ACC112 (cell line): Measurements from ENCODE around the gene TNS2.
"Not testable (repeated sequence)": the region's sequence is repeated elsewhere in the genome, so short reads cannot be mapped to it uniquely, and the experiment has no call there.

Experiments
- H2AFZ ChIP-seq: fragments of 200-600 bp; sonication (generic); one replicate; pipeline ENCODE4 v1.6.0; 2017; ENCODE audit warnings: antibody characterized with exemption, low read length; ENCODE audit not compliant: unreplicated experiment
- H3K27ac ChIP-seq: fragments of 200-600 bp; sonication (generic); 2 replicates; pipeline ENCODE4 v1.5.1; 2014; ENCODE audit warnings: low read depth, mild to moderate bottlenecking, antibody characterized with exemption, low read length, moderate library complexity
- H3K27me3 ChIP-seq: fragments of 200-600 bp; sonication (generic); 2 replicates; pipeline ENCODE4 v1.6.1; 2014; ENCODE audit warnings: mild to moderate bottlenecking, antibody characterized with exemption, low read length, moderate library complexity, mixed read lengths; ENCODE audit not compliant: insufficient read depth
- H3K36me3 ChIP-seq: fragments of 200-600 bp; sonication (generic); 2 replicates; pipeline ENCODE4 v1.6.1; 2016; ENCODE audit warnings: mild to moderate bottlenecking, antibody characterized with exemption, low read length, moderate library complexity, mixed read lengths; ENCODE audit not compliant: insufficient read depth
- H3K4me1 ChIP-seq: fragments of 200-600 bp; sonication (generic); one replicate; pipeline ENCODE4 v1.6.1; 2016; ENCODE audit warnings: low read length, mixed read lengths; ENCODE audit not compliant: insufficient read depth, unreplicated experiment, control insufficient read depth
- H3K4me3 ChIP-seq: fragments of 200-600 bp; sonication (generic); 2 replicates; pipeline ENCODE4 v1.5.1; 2014; ENCODE audit warnings: mild to moderate bottlenecking, low read depth, low read length
- H3K79me2 ChIP-seq: fragments of 200-600 bp; sonication (generic); one replicate; pipeline ENCODE4 v1.6.0; 2016; ENCODE audit warnings: low read length; ENCODE audit not compliant: control insufficient read depth, unreplicated experiment, insufficient read depth

TNS2 gene, protein sequence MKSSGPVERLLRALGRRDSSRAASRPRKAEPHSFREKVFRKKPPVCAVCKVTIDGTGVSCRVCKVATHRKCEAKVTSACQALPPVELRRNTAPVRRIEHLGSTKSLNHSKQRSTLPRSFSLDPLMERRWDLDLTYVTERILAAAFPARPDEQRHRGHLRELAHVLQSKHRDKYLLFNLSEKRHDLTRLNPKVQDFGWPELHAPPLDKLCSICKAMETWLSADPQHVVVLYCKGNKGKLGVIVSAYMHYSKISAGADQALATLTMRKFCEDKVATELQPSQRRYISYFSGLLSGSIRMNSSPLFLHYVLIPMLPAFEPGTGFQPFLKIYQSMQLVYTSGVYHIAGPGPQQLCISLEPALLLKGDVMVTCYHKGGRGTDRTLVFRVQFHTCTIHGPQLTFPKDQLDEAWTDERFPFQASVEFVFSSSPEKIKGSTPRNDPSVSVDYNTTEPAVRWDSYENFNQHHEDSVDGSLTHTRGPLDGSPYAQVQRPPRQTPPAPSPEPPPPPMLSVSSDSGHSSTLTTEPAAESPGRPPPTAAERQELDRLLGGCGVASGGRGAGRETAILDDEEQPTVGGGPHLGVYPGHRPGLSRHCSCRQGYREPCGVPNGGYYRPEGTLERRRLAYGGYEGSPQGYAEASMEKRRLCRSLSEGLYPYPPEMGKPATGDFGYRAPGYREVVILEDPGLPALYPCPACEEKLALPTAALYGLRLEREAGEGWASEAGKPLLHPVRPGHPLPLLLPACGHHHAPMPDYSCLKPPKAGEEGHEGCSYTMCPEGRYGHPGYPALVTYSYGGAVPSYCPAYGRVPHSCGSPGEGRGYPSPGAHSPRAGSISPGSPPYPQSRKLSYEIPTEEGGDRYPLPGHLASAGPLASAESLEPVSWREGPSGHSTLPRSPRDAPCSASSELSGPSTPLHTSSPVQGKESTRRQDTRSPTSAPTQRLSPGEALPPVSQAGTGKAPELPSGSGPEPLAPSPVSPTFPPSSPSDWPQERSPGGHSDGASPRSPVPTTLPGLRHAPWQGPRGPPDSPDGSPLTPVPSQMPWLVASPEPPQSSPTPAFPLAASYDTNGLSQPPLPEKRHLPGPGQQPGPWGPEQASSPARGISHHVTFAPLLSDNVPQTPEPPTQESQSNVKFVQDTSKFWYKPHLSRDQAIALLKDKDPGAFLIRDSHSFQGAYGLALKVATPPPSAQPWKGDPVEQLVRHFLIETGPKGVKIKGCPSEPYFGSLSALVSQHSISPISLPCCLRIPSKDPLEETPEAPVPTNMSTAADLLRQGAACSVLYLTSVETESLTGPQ (N-terminal part only)

GRCh38 chr12:53049571-53050318, at the start of gene TNS2:
TNS2 (plus strand) TSS chr12:53050065; CDS start chr12:53050186, 121 bp downstream.
- Histone ChIP-seq H2AFZ (no peak within 1 kb of the TSS), H3K27ac (peak within 1 kb of the TSS; percentile 85), H3K27me3 (no peaks in the 10 kb centered on the region), H3K36me3 (peaks cover 14% of the 10 kb centered on the region; the same call in 1 of the 2 replicates), H3K4me1 (peaks cover 71% of the 10 kb centered on the region), H3K79me2 (peaks cover 34% of the 10 kb centered on the region), H3K4me3 (peak within 1 kb of the TSS; percentile 92)

GRCh38 chr12:53004178-53004577, 45.7 kb upstream of the TNS2 start:
- Histone ChIP-seq H3K4me1 (peaks cover 31% of the 10 kb centered on the region), H2AFZ (peak overlapping the region; percentile 21)

GRCh38 chr12:53004582-53004981, 45.3 kb upstream of the TNS2 start:
- Histone ChIP-seq H3K36me3 (peaks cover 12% of the 10 kb centered on the region), H3K79me2 (peaks cover 40% of the 10 kb centered on the region), H3K27me3 (no peaks in the 10 kb centered on the region), H2AFZ (peak overlapping the region; percentile 43), H3K4me1 (peaks cover 34% of the 10 kb centered on the region), H3K4me3 (peak overlapping the region; percentile 84), H3K27ac (peak overlapping the region; percentile 60)

More at GRCh38 chr12:53004178-53004577, 45.7 kb upstream of the TNS2 start:
- Histone ChIP-seq H3K4me3 (peak overlapping the region; percentile 84), H3K27ac (peak overlapping the region; percentile 60), H3K27me3 (no peaks in the 10 kb centered on the region), H3K36me3 (peaks cover 9% of the 10 kb centered on the region), H3K79me2 (peaks cover 36% of the 10 kb centered on the region)

DNA sequence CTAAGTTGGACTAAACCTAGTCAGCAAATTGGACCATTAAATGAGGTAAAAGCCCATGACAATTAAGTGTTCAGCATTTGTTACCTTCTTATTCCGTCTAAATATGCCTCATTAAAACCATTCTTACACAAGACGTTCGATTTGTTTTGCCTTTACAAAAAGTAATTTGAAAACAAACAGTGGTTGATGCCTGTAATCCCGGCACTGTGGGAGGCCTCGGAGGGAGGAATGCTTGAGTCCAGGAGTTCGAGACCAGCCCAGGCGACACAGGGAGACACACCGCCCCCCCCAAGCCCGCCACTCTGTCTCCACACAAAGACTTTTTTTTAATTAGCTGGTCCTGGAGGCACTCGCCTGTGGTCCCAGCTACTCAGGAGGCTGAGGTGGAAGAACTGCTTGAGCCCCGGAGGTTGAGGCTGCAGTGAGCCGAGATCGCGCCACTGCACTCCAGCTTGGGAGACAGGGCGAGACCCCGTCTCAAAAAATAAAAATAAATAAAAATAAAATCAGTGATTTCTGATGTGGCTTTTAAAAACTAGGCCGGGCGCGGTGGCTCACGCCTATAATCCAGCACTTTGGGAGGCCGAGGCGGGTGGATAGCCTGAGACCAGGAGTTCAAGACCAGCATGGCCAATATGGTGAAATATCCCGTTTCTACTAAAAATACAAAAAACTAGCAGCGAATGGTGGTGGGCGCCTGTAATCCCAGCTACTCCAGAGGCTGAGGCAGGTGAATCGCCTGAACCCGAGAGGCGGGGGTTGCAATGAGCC, 44.5 kb upstream of the TNS2 start:
- H3K79me2 ChIP-seq = peaks cover 48% of the 10 kb centered on the region
- H3K27ac ChIP-seq = peak overlapping the region; percentile 60
- H3K36me3 ChIP-seq = peaks cover 17% of the 10 kb centered on the region
- peaks cover 42% of the 10 kb centered on the region for H3K4me1 ChIP-seq
- no peaks in the 10 kb centered on the region for H3K27me3 ChIP-seq
- peak overlapping the region; percentile 43 for H2AFZ ChIP-seq
- peak overlapping the region; percentile 84 for H3K4me3 ChIP-seq

DNA sequence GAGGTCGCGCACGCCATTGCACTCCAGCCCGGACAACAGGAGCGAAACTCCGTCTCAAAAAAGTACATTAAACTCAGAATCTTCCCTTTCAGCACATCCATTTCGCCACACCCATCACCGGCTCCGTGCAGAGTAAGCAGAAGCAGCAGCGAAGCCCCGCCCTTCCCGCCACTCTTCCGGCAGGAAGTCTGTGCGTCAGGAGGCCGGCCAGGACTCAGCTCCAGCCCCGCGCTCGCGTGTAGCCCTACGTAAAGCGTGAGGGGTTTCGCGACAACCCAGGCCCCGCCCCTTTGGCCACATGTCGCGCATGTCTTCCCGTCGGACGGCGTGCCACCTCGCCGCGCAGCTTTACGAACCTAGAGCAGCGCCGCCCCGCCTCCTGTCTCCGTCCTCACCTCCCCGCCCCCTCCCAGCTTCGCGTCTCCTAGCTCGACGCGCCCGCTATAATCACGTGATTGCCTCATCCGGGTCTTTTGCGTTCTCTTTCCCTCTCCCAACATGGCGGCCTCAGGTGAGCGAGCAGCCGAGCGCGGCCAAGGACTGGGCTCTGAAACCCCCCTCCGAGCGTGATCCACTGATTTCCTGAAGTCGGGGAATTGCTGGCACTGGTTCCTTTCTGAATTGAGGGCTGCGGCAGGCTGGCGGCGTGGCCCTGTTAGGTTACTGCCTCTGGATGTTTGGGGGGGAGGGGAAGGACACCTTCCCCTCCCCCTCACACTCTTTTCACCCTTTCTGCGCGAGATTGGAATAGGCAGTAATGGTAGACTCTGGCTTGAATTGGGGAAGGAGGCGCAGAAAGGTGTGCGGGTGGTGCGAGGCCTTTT, 43.7 kb upstream of the TNS2 start, which contains the start of gene EIF4B:
TSS of gene EIF4B (plus strand) at position 471 of the 824 bp plus-strand sequence. CDS start at position 499, 28 bp downstream.
- peak within 1 kb of the TSS; percentile 43 for H2AFZ ChIP-seq
- H3K4me3 ChIP-seq = peak within 1 kb of the TSS; percentile 90
- H3K79me2 ChIP-seq = peaks cover 56% of the 10 kb centered on the region
- H3K27ac ChIP-seq = peak within 1 kb of the TSS; percentile 87
- H3K27me3 ChIP-seq = no peaks in the 10 kb centered on the region
- H3K36me3 ChIP-seq = peaks cover 21% of the 10 kb centered on the region
- peaks cover 49% of the 10 kb centered on the region for H3K4me1 ChIP-seq

- Histone ChIP-seq H3K27ac (peak overlapping the region; percentile 87), H3K79me2 (peaks cover 63% of the 10 kb centered on the region), H3K27me3 (no peaks in the 10 kb centered on the region), H2AFZ (peak overlapping the region; percentile 40), H3K4me1 (peaks cover 49% of the 10 kb centered on the region), H3K36me3 (peaks cover 22% of the 10 kb centered on the region), H3K4me3 (peak overlapping the region; percentile 90)
Observed at GRCh38 chr12:53006810-53007309, 43.0 kb upstream of the TNS2 start.

DNA sequence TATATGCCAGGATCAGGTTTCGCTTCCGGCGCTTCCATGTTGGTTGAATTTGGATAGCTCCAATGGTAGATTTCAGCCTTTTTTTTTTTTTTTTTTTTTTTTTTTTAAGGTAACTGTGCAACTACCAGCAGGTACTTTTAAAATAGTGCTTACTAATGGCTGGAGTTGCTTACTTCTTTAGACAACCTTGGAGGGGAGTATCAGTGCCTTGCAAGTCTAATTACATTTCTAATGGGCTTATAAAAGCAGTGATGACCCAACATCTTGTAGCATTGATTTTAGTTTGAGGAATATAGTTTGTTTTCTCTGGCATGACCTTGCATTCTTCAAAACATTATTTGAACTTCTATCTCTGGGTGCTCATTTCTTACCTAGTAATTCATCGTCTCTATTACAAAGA, 42.5 kb upstream of the TNS2 start:
- peaks cover 22% of the 10 kb centered on the region for H3K36me3 ChIP-seq
- no peak overlapping the region for H2AFZ ChIP-seq
- peaks cover 49% of the 10 kb centered on the region for H3K4me1 ChIP-seq
- H3K4me3 ChIP-seq = peak overlapping the region; percentile 90
- peak overlapping the region; percentile 87; the same call in 1 of the 2 replicates for H3K27ac ChIP-seq
- H3K27me3 ChIP-seq = no peaks in the 10 kb centered on the region
- H3K79me2 ChIP-seq = peaks cover 68% of the 10 kb centered on the region

DNA sequence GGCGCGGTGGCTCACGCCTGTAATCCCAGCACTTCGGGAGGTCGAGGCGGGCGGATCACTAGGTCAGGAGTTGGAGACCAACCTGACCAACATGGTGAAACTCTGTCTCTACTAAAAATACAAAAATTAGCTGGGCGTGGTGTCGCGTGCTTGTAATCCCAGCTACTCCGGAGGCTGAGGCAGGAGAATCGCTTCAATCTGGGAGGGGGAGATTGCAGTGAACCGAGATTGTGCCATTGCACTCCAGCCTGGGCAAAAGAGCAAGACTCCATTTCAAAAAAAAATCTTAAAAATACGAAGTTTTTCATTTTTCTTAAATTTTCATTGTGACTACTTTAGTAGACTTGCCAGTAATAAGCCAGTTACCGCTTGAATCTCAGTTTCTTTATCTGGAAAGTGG, 41.1 kb upstream of the TNS2 start:
- not testable (repeated sequence) for H3K27ac ChIP-seq, H3K27me3 ChIP-seq, H2AFZ ChIP-seq
- peak overlapping the region; percentile 90 for H3K4me3 ChIP-seq
- peaks cover 53% of the 10 kb centered on the region for H3K4me1 ChIP-seq
- H3K36me3 ChIP-seq = peaks cover 27% of the 10 kb centered on the region
- H3K79me2 ChIP-seq = peaks cover 81% of the 10 kb centered on the region
